GM18517 (cell line): ENCODE measurements around the gene CISD3.

ENCODE experiments used
- ATAC-seq: cut with Tn5 transposase; IDR thresholded peaks from one replicate; pipeline ENCODE4 v1.9.1; 2021; ENCODE audit warnings: mild to moderate bottlenecking, moderate library complexity; ENCODE audit not compliant: unreplicated experiment

The CISD3 gene

DNA sequence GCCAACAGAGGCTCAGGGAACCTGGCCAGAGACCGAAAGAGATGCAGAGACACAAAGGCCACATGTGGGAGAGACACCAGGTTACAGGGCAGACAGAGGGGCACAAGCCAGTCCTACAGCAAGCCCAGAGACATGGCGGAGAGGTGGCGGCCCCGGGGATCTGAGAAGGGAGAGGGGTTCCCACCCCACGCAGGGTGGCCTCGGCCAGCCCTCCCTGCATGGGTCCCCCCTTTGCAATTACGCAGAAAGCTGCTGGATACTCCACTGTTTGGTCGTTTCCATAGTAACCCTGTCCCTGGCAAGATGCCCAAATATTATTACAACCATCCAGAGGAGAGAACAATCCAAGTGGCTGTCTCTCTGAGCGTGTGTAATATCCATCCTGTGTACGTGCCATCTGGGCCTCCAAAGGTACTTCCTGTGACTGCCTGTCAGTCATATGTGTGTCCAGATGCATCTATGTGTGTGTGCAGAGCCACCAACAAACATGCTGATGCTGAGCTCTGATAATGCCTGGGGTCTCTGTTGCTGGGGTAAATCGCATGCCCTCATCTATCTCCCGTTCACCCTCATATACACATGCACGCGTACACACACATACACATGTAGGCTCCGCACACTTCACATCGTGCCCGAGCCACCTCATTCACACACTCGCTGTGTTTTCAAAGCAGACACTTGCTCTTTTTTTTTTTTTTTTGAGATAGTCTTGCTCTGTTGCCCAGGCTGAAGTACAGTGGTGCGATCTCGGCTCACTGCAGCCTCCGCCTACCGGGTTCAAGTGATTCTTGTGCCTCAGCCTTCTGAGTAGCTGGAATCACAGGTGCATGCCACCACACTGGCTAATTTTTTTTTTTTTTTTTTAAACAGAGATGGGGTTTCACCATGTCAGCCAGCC is 12.5 kb downstream of the CISD3 start:
- no peak for ATAC-seq

- no peak for ATAC-seq
Observed at GRCh38 chr17:38743556-38744171, 13.5 kb downstream of the CISD3 start.

DNA sequence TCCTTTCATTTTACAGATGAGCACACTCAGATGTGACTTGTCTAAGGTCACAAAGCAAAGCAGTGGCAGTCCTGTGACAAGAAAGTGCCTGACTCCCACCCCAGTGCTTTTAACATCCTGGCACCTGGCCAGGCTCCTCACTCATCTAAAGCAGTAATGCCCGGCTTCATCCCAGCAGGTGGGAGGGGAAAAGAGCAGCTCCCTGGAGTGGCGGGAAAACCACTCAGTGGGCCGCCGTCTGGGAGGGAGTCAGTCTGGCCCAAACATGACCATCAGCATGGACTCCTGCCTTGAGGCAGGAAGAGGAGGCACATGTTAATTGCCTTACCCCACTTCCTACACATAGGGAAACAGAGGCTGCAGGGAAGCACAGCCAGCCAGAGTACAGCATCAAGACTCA is 15.4 kb downstream of the CISD3 start:
- no peak for ATAC-seq

DNA sequence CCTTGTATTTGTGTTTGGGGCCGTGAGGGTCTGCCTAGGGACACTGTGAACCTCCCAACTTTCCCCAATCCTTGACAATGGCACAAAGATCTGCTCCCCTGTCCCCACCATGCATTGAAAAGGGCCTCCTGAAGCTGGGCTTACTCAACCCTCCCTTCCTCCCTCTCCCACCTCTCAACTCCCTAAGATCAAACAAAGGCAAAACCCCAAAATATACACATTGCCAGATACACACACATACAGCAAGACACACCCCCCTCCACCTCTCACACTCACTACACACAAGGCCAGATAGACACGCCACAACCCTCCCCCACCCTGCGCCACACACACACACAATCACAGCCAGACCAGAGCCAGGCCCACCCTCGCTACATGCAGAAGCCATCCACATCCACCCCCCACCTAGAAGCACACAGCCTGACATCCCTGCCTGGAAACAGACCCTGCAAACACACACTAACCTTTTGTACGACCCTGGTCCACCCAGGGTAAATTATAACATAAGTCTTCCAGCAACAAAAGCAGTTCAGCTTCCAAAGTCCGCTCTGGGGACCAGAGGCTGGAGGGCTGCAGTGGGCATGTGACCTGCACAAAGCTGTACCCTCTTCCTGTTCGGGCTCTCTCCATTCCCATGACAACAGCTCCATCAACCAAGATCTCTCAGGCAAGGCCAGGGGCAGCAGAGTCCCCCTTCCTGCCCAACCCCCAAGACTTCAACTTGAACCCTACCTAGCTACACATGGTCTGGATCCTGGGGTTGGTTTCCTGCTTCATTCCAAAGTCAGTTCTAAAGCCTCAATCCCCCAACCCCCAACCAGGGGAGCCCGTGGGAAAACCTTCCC is 16.1 kb downstream of the CISD3 start:
- no peak for ATAC-seq

DNA sequence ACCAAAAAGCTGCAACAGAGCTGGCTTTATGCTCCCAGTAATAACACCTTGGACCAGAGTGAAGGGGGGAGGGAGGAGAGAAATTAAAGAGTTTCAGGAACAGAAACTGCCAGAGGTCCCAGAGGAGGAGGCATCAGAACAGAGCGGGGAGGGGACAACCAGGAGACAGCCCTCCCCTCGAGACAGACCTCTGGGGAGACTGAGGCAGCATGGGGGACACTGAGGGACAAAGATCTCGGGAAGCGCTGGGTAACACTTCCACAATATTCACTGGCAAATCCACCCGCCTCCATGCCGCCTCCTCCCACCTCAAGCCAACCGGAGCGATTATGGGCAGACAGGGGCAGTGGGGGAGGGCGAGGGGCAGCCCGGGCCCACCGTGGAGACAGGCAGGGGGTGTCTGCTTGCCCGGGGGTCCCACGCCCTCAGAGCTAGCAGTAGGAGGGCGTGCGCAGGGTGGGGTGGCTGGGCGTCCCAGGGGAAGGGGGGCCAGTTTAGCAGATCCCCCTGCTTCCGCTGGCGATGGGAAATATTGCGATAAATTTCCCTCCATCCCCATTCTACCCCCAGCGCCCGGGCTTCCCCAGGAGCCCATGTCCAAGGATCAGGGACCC is 16.8 kb downstream of the CISD3 start:
- ATAC-seq = no peak

GRCh38 chr17:38747463-38748148 is 17.5 kb downstream of the CISD3 start:
- ATAC-seq = no peak

- no peak for ATAC-seq
Observed at GRCh38 chr17:38748149-38748891, 18.2 kb downstream of the CISD3 start, which contains the start of gene PCGF2. Gene PCGF2 (minus strand): TSS chr17:38748336. CDS start chr17:38740402, 7,934 bp downstream.

DNA sequence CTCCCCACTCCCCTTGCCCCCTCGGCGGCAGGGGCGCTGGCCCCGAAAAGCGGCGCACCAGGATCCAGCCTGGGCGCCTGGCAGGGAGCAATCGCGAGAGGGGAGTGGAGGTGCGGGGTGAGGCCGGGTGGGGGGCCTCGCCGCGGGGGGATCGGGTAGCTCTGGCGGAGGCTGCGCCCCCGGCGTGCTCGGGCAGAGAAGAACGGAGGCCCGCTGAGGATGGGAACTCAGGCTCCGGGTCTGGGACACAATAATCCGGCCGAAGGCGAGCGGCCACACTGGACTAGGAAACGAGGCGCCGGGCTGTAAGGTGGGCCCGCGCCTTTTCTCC is 18.7 kb downstream of the CISD3 start:
- no peak for ATAC-seq

GRCh38 chr17:38749223-38750043 is 19.3 kb downstream of the CISD3 start:
- ATAC-seq = no peak

DNA sequence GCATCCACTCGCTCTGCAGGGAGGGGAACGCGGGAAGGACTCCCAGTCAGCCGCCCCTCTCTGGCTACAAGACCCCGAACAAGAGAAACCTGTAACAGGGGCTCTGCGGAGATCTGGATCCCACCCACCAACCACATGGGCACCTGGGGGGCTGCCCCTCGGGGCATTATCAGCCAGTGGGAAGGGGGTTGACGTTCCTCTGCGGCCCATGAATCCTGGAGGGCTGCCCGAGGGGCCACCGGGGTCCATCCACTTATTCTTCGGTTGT is 19.8 kb downstream of the CISD3 start:
- no peak for ATAC-seq

- no peak for ATAC-seq
Observed at GRCh38 chr17:38750312-38751121, 20.4 kb downstream of the CISD3 start.

DNA sequence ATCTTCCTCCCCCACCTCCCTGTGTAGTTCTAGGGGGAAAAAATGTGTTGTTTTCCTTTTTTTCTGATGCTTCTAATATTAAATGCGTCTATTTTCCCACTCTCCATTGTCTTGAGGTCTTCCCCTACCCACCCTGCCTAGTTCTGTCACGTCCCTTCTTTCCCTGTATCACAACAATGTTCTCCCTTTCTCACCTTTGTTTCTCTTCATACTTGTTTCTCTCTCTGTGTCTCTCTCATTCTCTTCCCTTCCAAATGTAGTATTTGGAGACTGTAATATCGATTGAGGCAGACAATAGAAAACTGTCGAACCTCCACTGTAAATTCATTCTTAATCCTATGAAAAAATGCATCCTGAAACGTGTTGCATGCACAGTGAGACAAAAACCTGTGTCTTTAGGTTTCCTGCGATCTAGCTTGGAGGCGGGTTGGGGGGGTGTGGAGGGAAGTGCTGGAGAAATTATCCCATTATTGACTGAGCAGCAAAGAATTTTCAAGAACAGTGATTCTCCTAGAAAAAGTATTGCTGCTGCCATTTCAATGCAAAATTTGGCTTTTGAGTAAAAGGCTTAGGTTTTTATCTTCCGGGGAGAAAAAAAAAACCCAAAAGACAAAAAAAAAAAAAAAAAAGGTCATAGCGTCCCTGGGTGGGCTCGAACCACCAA is 21.1 kb downstream of the CISD3 start:
- ATAC-seq = no peak

DNA sequence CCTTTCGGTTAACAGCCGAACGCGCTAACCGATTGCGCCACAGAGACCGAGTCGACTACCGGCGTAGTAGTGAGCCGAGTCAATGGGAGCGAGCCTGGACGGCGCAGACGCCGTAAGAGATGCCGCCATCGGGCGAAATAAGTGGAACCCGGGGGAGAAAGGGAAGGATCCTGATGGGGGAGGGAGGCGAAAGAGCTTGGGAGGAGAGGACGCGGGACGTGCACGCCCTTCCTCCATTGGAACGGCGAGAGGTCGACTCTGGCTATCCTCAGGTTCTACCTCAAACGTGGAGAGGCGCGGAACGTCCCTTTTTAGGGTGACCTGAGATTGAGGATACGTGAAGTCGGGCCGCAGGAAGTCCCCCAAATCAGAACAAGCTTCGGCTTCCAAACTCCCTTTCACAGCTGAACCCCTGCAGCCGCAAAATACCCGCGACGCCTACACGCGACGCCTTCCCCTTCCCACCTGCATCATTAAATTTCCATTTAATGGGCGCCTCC is 21.7 kb downstream of the CISD3 start:
- peak; percentile 27 for ATAC-seq

GRCh38 chr17:38752308-38753070 is 22.3 kb downstream of the CISD3 start, which contains the start of gene PSMB3:
Gene PSMB3 (plus strand): TSS chr17:38752741. CDS start chr17:38752827, 86 bp downstream.
- peak; percentile 84 for ATAC-seq

DNA sequence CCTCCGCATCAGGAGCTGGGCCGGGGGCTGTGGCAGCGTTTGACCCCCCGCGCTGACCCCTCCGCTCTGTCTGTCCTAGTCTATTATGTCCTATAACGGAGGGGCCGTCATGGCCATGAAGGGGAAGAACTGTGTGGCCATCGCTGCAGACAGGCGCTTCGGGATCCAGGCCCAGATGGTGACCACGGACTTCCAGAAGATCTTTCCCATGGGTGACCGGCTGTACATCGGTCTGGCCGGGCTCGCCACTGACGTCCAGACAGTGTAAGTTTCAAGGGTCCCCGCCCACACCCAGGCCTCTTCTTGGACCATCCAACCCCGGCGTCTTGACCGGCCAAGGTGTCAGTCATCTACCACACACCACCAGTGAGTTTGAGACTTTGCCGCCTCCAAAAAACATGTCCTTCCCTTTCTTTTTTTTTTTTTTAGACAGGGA is 22.9 kb downstream of the CISD3 start:
- no peak for ATAC-seq

- ATAC-seq = no peak
Observed at GRCh38 chr17:38761612-38762011, 31.5 kb downstream of the CISD3 start.

- ATAC-seq = no peak
Observed at GRCh38 chr17:38762231-38762630, 32.1 kb downstream of the CISD3 start.
